K562 (cell line): ENCODE results near the gene PLAA. TPM values are rescaled to one million over a fixed set of nuclear protein-coding genes. Genes with fewer than 3 reads are reported as not detected.

Experiments
- HMGN3 ChIP-seq: IDR thresholded peaks from 2 replicates; pipeline ENCODE4 v1.6.1; 2011; ENCODE audit warnings: borderline replicate concordance, low read depth, mild to moderate bottlenecking, mixed read lengths, low read length; ENCODE audit not compliant: insufficient read length; ENCODE audit errors: extremely low read depth
- MLLT1 ChIP-seq, 2 experiments: fragments of 450-650 bp; IDR thresholded peaks; 2 replicates each; pipeline ENCODE4 v1.6.1; 2016
- PHF8 ChIP-seq: fragments of 200-600 bp; sonication (generic); IDR thresholded peaks from 2 replicates; pipeline ENCODE4 v1.6.1; 2012; ENCODE audit warnings: mixed run types, mild to moderate bottlenecking, inconsistent platforms, low read length, moderate library complexity, borderline replicate concordance
- RUNX1 ChIP-seq: sonication (generic); IDR thresholded peaks from 2 replicates; pipeline ENCODE4 v1.6.1; 2016; ENCODE audit warnings: antibody characterized with exemption, low read depth
- TCFL5 ChIP-seq: fragments of 250-450 bp; sonication (Bioruptor Pico); conservative IDR thresholded peaks from 2 replicates; pipeline ENCODE4 v1.6.1; 2021; ENCODE audit warnings: mild to moderate bottlenecking, moderate library complexity, matching md5 sums
- ZMIZ1 ChIP-seq, 2 experiments: fragments of 150-350 bp in 1 of 2; IDR thresholded peaks; 2 replicates each; pipeline ENCODE4 v1.6.1; 2012 to 2016; ENCODE audit warnings: low read depth in 2 of 2, low read length in 2 of 2, mild to moderate bottlenecking in 1 of 2, moderate library complexity in 1 of 2
- ZNF561 ChIP-seq: fragments of 450-650 bp; formaldehyde crosslinking; conservative IDR thresholded peaks from 2 replicates; pipeline ENCODE4 v1.4.0; 2020; ENCODE audit warnings: mild to moderate bottlenecking, moderate library complexity
- polyA plus RNA-seq, 8 experiments: library from polyadenylated mRNA; depleted of rRNA in 4 of 8; stranded (reverse) in 5 of 8; unstranded in 3 of 8; fragments of >200 nt; fragmentation: Nextera tagmentation in 2 of 8; fragmentation: Illumina TruSeq in 1 of 8; extraction: Ambion mirVana in 2 of 8; extraction: Trizol in 1 of 8; gene quantifications; 2 replicates each; pipeline versions ENCODE4 v1.2.1 to v1.2.3, GENCODE V29; 2011 to 2014; ENCODE audit warnings: inconsistent platforms in 1 of 8, missing spikeins in 1 of 8
- total RNA-seq, 7 experiments: library from RNA; depleted of rRNA in 6 of 7; stranded (reverse); fragments of >200 nt in 6 of 7; fragmentation: Illumina TruSeq in 2 of 7; extraction: Trizol in 2 of 7; gene quantifications; 2 replicates each; pipeline versions ENCODE4 v1.2.1 to v1.2.3, GENCODE V29; 2011 to 2021; ENCODE audit warnings: low replicate concordance in 1 of 7

PLAA gene
- total and polyA plus RNA-seq, 9 of the 15 experiments (the other 6 are each of a cell fraction or from before 2014, with no cell fraction given), result 3.5 to 20.7 (median 16.6) TPM

- no peak for TF ChIP-seq ZMIZ1 (IDR thresholded peaks at IDR 0.05; ENCODE audit: low read depth in 2 of 2, low read length in 2 of 2)
- TF ChIP-seq PHF8, result peak; percentile 61; the same call in 1 of the 2 replicates
- no peak for TF ChIP-seq ZNF561 (CRISPR knock-in tag)
- TF ChIP-seq TCFL5 (CRISPR knock-in tag), result no peak
- TF ChIP-seq MLLT1 (IDR thresholded peaks at IDR 0.05), result 0 out of 4 replicates have a peak, but pooled peaks of 1 of the 2 experiments have one; percentile 17
- no peak for TF ChIP-seq RUNX1
- TF ChIP-seq HMGN3, result no peak
Measured at GRCh38 chr9:26955921-26956859, 9.1 kb upstream of the PLAA start, which contains the start of gene IFT74 (continued).
